Activated T-helper 1 cell treated with Interleukin-2 at 50 U/mL for 16 hours (primary cell): ENCODE results near the gene GINS2.

Experiments
- DNase-seq: peaks from one replicate; pipeline ENCODE4 v3.0.0-alpha.2; 2020; ENCODE audit warnings: low read depth

GINS2 gene

GRCh38 chr16:85654251-85655095 lies 34.3 kb downstream of the GINS2 start:
- no peak for DNase-seq

- no peak for DNase-seq
These were observed 35.4 kb downstream of the GINS2 start for GRCh38 chr16:85653290-85653891.

- no peak for DNase-seq
These were observed 36.1 kb downstream of the GINS2 start for GRCh38 chr16:85652431-85653221.

- DNase-seq = no peak
These were observed 36.9 kb downstream of the GINS2 start for GRCh38 chr16:85651629-85652430.

GRCh38 chr16:85650844-85651628 lies 37.7 kb downstream of the GINS2 start:
- no peak for DNase-seq

- no peak for DNase-seq
These were observed 38.5 kb downstream of the GINS2 start for GRCh38 chr16:85650135-85650843.

GRCh38 chr16:85649411-85650134 lies 39.2 kb downstream of the GINS2 start:
- no peak for DNase-seq

GRCh38 chr16:85648805-85649204 lies 39.9 kb downstream of the GINS2 start:
- no peak for DNase-seq

- DNase-seq = no peak
These were observed 40.6 kb downstream of the GINS2 start for GRCh38 chr16:85648070-85648714.

GRCh38 chr16:85646976-85647375 lies 41.8 kb downstream of the GINS2 start:
- no peak for DNase-seq

- DNase-seq = no peak
These were observed 42.3 kb downstream of the GINS2 start for GRCh38 chr16:85646358-85646907.

GRCh38 chr16:85645021-85645589 lies 43.6 kb downstream of the GINS2 start:
- no peak for DNase-seq

GRCh38 chr16:85644093-85644712 lies 44.6 kb downstream of the GINS2 start:
- DNase-seq = no peak

GRCh38 chr16:85643631-85644030 lies 45.1 kb downstream of the GINS2 start:
- DNase-seq = no peak

GRCh38 chr16:85642762-85643358 lies 45.9 kb downstream of the GINS2 start:
- DNase-seq = no peak

- no peak for DNase-seq
These were observed 47.0 kb downstream of the GINS2 start for GRCh38 chr16:85641776-85642176.

GRCh38 chr16:85641305-85641704 lies 47.4 kb downstream of the GINS2 start:
- DNase-seq = no peak

- no peak for DNase-seq
These were observed 48.2 kb downstream of the GINS2 start for GRCh38 chr16:85640585-85640984.
